SJCRH30 (cell line): ENCODE measurements around the gene SH2B2. TPM values are rescaled to one million over a fixed set of nuclear protein-coding genes. Genes with fewer than 3 reads are reported as not detected.
"Not testable (repeated sequence)": the region's sequence is repeated elsewhere in the genome, so short reads cannot be mapped to it uniquely, and the experiment has no call there.

Source experiments
- DNase-seq, 2 experiments: peaks; one replicate each; pipeline ENCODE4 v3.0.0-alpha.2; 2015 to 2020
- H3K27ac ChIP-seq: fragments of 250-450 bp; sonication (Bioruptor Pico); 2 replicates; pipeline ENCODE4 v1.5.1; 2020; ENCODE audit warnings: mild to moderate bottlenecking, moderate library complexity
- H3K27me3 ChIP-seq: fragments of 250-450 bp; sonication (Bioruptor Pico); 2 replicates; pipeline ENCODE4 v1.5.1; 2020; ENCODE audit warnings: mild to moderate bottlenecking, moderate library complexity
- H3K36me3 ChIP-seq: fragments of 250-450 bp; sonication (Bioruptor Pico); 2 replicates; pipeline ENCODE4 v1.5.1; 2020; ENCODE audit warnings: mild to moderate bottlenecking, moderate library complexity
- H3K4me1 ChIP-seq: fragments of 250-450 bp; sonication (Bioruptor Pico); 2 replicates; pipeline ENCODE4 v1.5.1; 2020; ENCODE audit warnings: mild to moderate bottlenecking, moderate library complexity
- H3K4me3 ChIP-seq: fragments of 250-450 bp; sonication (Bioruptor Pico); 2 replicates; pipeline ENCODE4 v1.5.1; 2020; ENCODE audit warnings: mild to moderate bottlenecking, moderate library complexity
- H3K9me3 ChIP-seq: fragments of 250-450 bp; sonication (Bioruptor Pico); replicated peaks from 2 replicates; pipeline ENCODE4 v1.5.1; 2020; ENCODE audit warnings: mild to moderate bottlenecking, moderate library complexity
- total RNA-seq: library from RNA; depleted of rRNA; stranded (reverse); fragments of >200 nt; shearing (Covaris generic); gene quantifications from 2 replicates; pipeline ENCODE4 v1.2.3, GENCODE V29; 2014

SH2B2 gene
- total RNA-seq, 1 experiment from 2014 or later, result 12.3 TPM

GRCh38 chr7:102321351-102322201 lies 34.9 kb downstream of the SH2B2 start:
- DNase-seq, result no peak
- no peak overlapping the region for H3K4me3 ChIP-seq
- H3K27ac ChIP-seq, result no peak overlapping the region
- H3K4me1 ChIP-seq, result no peaks in the 10 kb centered on the region
- peaks cover 33% of the 10 kb centered on the region for H3K36me3 ChIP-seq
- H3K9me3 ChIP-seq, result no peaks in the 10 kb centered on the region
- H3K27me3 ChIP-seq, result no peaks in the 10 kb centered on the region

DNA sequence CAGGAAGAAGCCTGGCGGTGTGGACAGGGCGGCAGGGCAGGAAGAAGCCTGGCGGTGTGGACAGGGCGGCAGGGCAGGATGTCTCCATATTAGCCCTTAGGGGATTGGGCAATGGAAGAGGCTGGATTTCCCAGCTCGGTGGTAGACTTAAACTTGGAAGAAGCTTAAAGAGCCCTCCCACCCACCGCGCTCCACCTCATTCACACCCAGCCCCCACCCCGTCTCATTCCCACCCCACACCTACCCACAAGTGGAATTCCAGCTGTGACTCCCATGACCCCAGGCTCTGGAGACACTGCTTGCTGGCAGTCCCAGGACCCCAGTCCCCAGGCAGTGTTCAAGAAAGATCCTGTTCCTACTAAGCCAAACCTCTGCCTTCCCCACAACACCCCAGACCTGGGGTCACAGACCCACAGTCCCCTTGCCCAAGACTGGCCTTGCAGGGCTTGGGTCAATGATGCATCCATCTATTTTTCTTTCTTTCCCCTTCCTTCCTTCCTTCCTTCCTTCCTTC lies 35.6 kb downstream of the SH2B2 start:
- DNase-seq, result no peak
- Histone ChIP-seq H3K9me3 (no peaks in the 10 kb centered on the region), H3K4me3 (no peak overlapping the region), H3K36me3 (peaks cover 30% of the 10 kb centered on the region), H3K4me1 (no peaks in the 10 kb centered on the region), H3K27me3 (no peaks in the 10 kb centered on the region), H3K27ac (no peak overlapping the region)

DNA sequence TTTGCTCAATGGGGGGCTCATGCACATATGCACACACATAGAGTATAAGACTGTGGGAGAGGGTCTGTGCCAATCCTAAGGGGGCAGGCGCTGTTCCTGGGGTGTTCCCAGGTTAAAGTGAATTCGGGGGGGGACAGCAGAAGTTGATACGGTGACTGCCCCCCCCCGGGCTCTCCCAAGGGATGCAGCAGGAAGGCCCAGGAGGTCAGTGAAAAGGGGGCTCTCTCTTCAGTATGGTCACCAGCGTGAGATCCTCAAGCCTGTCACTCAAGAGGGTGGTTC lies 37.2 kb downstream of the SH2B2 start:
- Histone ChIP-seq H3K4me3 (no peak overlapping the region), H3K4me1 (no peaks in the 10 kb centered on the region), H3K36me3 (peaks cover 19% of the 10 kb centered on the region), H3K27me3 (no peaks in the 10 kb centered on the region), H3K9me3 (no peaks in the 10 kb centered on the region), H3K27ac (no peak overlapping the region)
- no peak for DNase-seq

GRCh38 chr7:102325106-102325505 lies 38.4 kb downstream of the SH2B2 start:
- H3K9me3 ChIP-seq, H3K27ac ChIP-seq, H3K4me3 ChIP-seq, DNase-seq, H3K4me1 ChIP-seq, H3K36me3 ChIP-seq, H3K27me3 ChIP-seq: not testable (repeated sequence)

- Histone ChIP-seq H3K4me3 (no peak overlapping the region), H3K36me3 (no peaks in the 10 kb centered on the region), H3K4me1 (no peaks in the 10 kb centered on the region), H3K27me3 (no peaks in the 10 kb centered on the region), H3K27ac (no peak overlapping the region), H3K9me3 (no peaks in the 10 kb centered on the region)
- no peak for DNase-seq
Measured at GRCh38 chr7:102326157-102326889, 39.7 kb downstream of the SH2B2 start.

GRCh38 chr7:102327183-102327582 lies 40.5 kb downstream of the SH2B2 start:
- not testable (repeated sequence) for DNase-seq, H3K27me3 ChIP-seq, H3K4me1 ChIP-seq, H3K27ac ChIP-seq, H3K4me3 ChIP-seq, H3K9me3 ChIP-seq, H3K36me3 ChIP-seq

DNA sequence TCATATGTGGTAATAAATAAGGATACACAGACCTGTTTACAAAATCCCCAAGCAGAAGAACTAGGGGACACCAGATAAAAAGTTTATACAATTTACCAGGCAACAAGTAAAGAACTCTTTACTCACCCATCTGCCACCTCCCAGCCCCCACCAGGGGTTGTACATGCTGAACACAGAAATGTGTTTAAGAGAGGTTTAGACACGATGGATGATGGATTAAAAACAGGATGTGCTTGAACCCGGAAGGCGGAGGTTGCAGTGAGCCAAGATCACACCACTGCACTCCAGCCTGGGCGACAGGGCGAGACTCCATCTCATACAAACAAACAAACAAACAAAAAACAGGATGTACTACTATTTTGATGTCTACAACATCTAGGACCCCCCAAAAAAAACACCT lies 42.2 kb downstream of the SH2B2 start:
- not testable (repeated sequence) for H3K4me3 ChIP-seq, H3K27me3 ChIP-seq, H3K4me1 ChIP-seq, DNase-seq, H3K27ac ChIP-seq, H3K9me3 ChIP-seq, H3K36me3 ChIP-seq

DNA sequence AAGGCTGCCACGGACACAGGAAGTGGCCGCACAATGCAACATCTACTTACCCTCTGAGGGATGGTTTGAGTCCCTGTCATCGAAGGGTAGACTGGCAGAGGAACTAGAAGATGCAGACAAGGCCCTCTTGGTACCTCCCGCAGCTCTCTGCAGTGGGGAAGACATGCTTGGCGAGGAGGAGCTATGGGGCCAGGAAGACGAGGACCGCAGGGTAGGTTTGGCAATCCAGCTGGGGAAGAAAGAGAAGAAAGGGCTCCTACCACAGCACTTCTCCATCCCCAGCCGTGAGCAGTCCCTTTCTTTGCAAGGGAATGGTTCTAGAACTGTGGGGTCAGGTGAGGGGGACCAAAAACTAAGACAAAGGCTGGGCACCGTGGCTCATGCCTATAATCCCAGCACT lies 42.7 kb downstream of the SH2B2 start:
- not testable (repeated sequence) for H3K4me1 ChIP-seq, H3K9me3 ChIP-seq, DNase-seq, H3K4me3 ChIP-seq, H3K27me3 ChIP-seq, H3K27ac ChIP-seq, H3K36me3 ChIP-seq

DNA sequence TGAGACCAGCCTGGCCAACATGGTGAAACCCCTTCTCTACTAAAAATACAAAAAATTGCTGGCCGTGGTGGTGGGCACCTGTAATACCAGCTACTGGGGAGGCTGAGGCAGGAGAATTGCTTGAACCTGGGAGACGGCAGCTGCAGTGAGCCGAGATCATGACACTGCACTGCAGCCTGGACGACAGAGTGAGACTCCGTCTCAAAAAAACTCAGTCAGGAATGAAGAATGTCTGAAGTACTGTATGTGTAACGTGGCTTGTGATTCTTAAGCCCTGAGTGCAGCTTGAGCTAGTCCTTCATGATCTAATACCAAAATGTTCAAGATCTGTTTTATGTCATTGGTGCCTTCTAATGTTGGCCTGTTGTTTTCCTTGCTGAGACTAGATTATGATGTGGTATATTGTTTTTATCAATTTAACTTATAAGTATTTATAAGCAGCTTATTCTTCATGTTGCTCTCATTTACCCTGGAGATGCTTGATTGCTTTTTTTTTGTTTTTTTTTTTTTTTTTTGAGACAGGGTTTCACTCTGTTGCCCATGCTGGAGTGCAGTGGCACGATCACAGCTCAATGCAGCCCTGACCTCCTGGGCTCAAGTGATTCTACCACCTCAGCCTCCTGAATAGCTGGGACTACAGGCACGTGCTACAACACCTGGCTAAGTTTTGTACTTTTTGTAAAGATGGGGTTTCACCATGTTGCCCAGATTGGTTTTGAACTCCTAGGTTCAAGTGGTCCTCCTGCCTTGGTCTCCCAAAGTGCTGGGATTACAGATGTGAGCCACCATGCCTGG lies 44.2 kb downstream of the SH2B2 start:
- not testable (repeated sequence) for H3K27me3 ChIP-seq, H3K27ac ChIP-seq, H3K4me3 ChIP-seq, H3K4me1 ChIP-seq, DNase-seq, H3K36me3 ChIP-seq, H3K9me3 ChIP-seq

- DNase-seq, H3K27ac ChIP-seq, H3K9me3 ChIP-seq, H3K4me1 ChIP-seq, H3K36me3 ChIP-seq, H3K27me3 ChIP-seq, H3K4me3 ChIP-seq: not testable (repeated sequence)
Measured at GRCh38 chr7:102335574-102335973, 48.9 kb downstream of the SH2B2 start.

GRCh38 chr7:102337002-102337401 lies 50.3 kb downstream of the SH2B2 start:
- not testable (repeated sequence) for DNase-seq, H3K36me3 ChIP-seq, H3K9me3 ChIP-seq, H3K27me3 ChIP-seq, H3K4me1 ChIP-seq, H3K27ac ChIP-seq
- peak overlapping the region; percentile 52 for H3K4me3 ChIP-seq

- not testable (repeated sequence) for H3K4me1 ChIP-seq, H3K9me3 ChIP-seq, H3K27me3 ChIP-seq, H3K36me3 ChIP-seq, H3K27ac ChIP-seq, DNase-seq
- H3K4me3 ChIP-seq, result peak overlapping the region; percentile 52
Measured at GRCh38 chr7:102337420-102337819, 50.8 kb downstream of the SH2B2 start.

DNA sequence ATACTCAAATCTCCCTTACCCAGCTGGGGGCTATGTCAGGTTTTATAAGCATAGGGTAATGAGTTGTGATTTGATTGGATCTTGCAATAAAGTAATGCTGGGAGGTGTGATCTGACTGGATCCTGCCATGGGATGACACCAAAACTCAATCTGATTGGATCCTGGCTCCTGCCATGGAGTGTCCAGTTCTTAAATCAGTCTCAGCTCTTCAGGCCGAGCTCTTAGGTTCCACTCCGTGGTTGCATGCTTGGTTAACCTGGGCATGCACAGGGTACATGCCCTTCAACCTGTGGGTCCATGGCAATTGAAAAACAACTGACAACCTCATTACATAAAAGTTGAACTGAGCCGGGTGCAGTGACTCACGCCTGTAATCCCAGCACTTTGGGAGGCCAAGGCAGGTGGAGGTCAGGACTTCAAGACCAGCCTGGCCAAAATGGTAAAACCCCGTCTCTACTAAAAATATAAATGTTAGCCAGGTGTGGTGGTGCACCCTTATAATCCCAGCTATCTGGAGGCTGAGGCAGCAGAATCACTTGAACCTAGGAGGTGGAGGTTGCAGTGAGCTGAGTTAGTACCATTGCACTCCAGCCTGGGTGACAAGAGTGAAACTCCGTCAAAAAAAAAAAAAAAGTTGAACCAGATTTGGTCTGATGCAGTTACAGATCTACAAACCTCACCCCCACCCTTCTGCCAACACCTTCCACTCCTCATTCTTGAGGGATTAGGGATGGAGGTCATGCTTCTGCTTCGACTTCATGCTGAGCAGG lies 54.1 kb downstream of the SH2B2 start:
- H3K27ac ChIP-seq, H3K4me3 ChIP-seq, H3K36me3 ChIP-seq, DNase-seq, H3K27me3 ChIP-seq, H3K9me3 ChIP-seq, H3K4me1 ChIP-seq: not testable (repeated sequence)

DNA sequence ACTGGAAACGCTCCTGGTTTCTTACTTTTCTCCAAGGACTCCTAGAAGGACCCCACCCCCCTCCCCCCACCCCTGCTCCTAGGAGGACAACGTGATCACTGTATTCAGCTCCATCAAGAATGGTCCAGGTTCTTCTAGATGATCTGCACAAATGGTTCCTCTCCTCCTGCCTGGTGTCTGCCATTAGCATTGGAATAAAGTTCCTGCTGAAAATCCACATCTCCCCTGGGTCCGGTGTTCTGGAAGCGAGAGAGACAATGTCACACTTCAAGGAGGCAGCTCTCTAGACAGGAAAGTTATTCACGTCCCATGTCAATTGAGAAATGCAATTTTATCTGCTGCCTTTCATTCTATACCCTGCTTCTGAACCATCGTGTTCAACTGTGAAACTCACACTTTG lies 60.3 kb downstream of the SH2B2 start:
- H3K4me3 ChIP-seq, H3K9me3 ChIP-seq, H3K36me3 ChIP-seq, H3K27ac ChIP-seq, H3K4me1 ChIP-seq, DNase-seq, H3K27me3 ChIP-seq: not testable (repeated sequence)
